HG02678 (cell line): ENCODE data around the gene PEAK3.
A peak's percentile ranks its signal among the peaks of the same experiment; 100 is the strongest.
"Not testable (repeated sequence)": the region's sequence is repeated elsewhere in the genome, so short reads cannot be mapped to it uniquely, and the experiment has no call there.

Experiments used
- ATAC-seq: cut with Tn5 transposase; IDR thresholded peaks from one replicate; pipeline ENCODE4 v1.9.1; 2021; ENCODE audit warnings: mild to moderate bottlenecking, moderate library complexity; ENCODE audit not compliant: unreplicated experiment

PEAK3 gene

GRCh38 chr19:2289714-2290435, 7.9 kb upstream of the PEAK3 start:
- peak; percentile 37 for ATAC-seq

GRCh38 chr19:2288818-2289713, 7.1 kb upstream of the PEAK3 start:
- no peak for ATAC-seq

- ATAC-seq, result no peak
Measured at GRCh38 chr19:2288338-2288817, 6.4 kb upstream of the PEAK3 start.

GRCh38 chr19:2287585-2288337, 5.8 kb upstream of the PEAK3 start:
- ATAC-seq, result no peak

- no peak for ATAC-seq
Measured at GRCh38 chr19:2286402-2287140, 4.6 kb upstream of the PEAK3 start.

GRCh38 chr19:2283835-2284507, 2.0 kb upstream of the PEAK3 start:
- no peak for ATAC-seq

- ATAC-seq, result no peak
Measured at GRCh38 chr19:2282862-2283237, 875 bp upstream of the PEAK3 start.

- not testable (repeated sequence) for ATAC-seq
Measured at GRCh38 chr19:2281265-2282061, 512 bp downstream of the PEAK3 start.

- ATAC-seq, result no peak
Measured at GRCh38 chr19:2280633-2281264, 1.2 kb downstream of the PEAK3 start.

- ATAC-seq, result no peak
Measured at GRCh38 chr19:2278459-2279158, 3.4 kb downstream of the PEAK3 start.

- ATAC-seq, result no peak
Measured at GRCh38 chr19:2277138-2277537, 4.8 kb downstream of the PEAK3 start.

GRCh38 chr19:2276429-2276986, 5.5 kb downstream of the PEAK3 start:
- ATAC-seq, result no peak

GRCh38 chr19:2275588-2276428, 6.2 kb downstream of the PEAK3 start:
- ATAC-seq, result no peak

- no peak for ATAC-seq
Measured at GRCh38 chr19:2274931-2275535, 6.9 kb downstream of the PEAK3 start.

GRCh38 chr19:2274185-2274711, 7.7 kb downstream of the PEAK3 start:
- ATAC-seq, result no peak
